H9 (cell line): ENCODE data around the gene SNRNP200. TPM values are rescaled to one million over a fixed set of nuclear protein-coding genes. Genes with fewer than 3 reads are reported as not detected.

Experiments used
- DNase-seq: peaks from one replicate; pipeline ENCODE4 v3.0.0-alpha.2; 2017
- H2AFZ ChIP-seq: one replicate; pipeline ENCODE4 v1.6.1; 2013; ENCODE audit warnings: mild to moderate bottlenecking, low read length, control low read depth, moderate library complexity
- H2AK5ac ChIP-seq: 2 replicates; pipeline ENCODE4 v1.6.1; 2013; ENCODE audit warnings: low read length, control low read depth, mixed read lengths; ENCODE audit not compliant: insufficient read length
- H2BK120ac ChIP-seq: one replicate; pipeline ENCODE4 v1.6.1; 2013; ENCODE audit warnings: low read depth, mild to moderate bottlenecking, low read length, control low read depth, inconsistent platforms; ENCODE audit not compliant: poor library complexity, severe bottlenecking
- H2BK12ac ChIP-seq: 2 replicates; pipeline ENCODE4 v1.6.1; 2013; ENCODE audit warnings: low read length, control low read depth, mixed read lengths, low read depth; ENCODE audit not compliant: insufficient read length
- H2BK15ac ChIP-seq: 2 replicates; pipeline ENCODE4 v1.6.1; 2013; ENCODE audit warnings: low read depth, low read length, control low read depth
- H2BK20ac ChIP-seq: one replicate; pipeline ENCODE4 v1.6.1; 2013; ENCODE audit warnings: low read depth, mild to moderate bottlenecking, low read length, control low read depth, inconsistent platforms; ENCODE audit not compliant: poor library complexity, severe bottlenecking
- H2BK5ac ChIP-seq: 2 replicates; pipeline ENCODE4 v1.6.1; 2013; ENCODE audit warnings: low read length, control low read depth, mixed read lengths; ENCODE audit not compliant: insufficient read length
- H3K14ac ChIP-seq: 2 replicates; pipeline ENCODE4 v1.6.1; 2013; ENCODE audit warnings: low read length, control low read depth; ENCODE audit not compliant: insufficient read depth
- H3K18ac ChIP-seq: 2 replicates; pipeline ENCODE4 v1.6.1; 2013; ENCODE audit warnings: low read depth, mild to moderate bottlenecking, mixed read lengths, low read length, control low read depth; ENCODE audit not compliant: insufficient read length
- H3K23ac ChIP-seq: 2 replicates; pipeline ENCODE4 v1.6.1; 2013; ENCODE audit warnings: low read length, control low read depth, mixed read lengths, low read depth; ENCODE audit not compliant: insufficient read length
- H3K23me2 ChIP-seq: 2 replicates; pipeline ENCODE4 v1.6.1; 2013; ENCODE audit warnings: low read depth, mild to moderate bottlenecking, mixed read lengths, low read length, control low read depth; ENCODE audit not compliant: insufficient read length, poor library complexity, severe bottlenecking
- H3K27ac ChIP-seq: 2 replicates; pipeline ENCODE4 v1.5.1; 2013; ENCODE audit warnings: low read length, control low read depth, mixed read lengths, low read depth; ENCODE audit not compliant: insufficient read length
- H3K27me3 ChIP-seq: 2 replicates; pipeline ENCODE4 v1.6.1; 2013; ENCODE audit warnings: low read length, control low read depth, inconsistent platforms; ENCODE audit not compliant: insufficient read depth
- H3K4ac ChIP-seq: 2 replicates; pipeline ENCODE4 v1.6.1; 2013; ENCODE audit warnings: low read depth, mild to moderate bottlenecking, control low read depth, inconsistent platforms, low read length, moderate library complexity
- H3K4me1 ChIP-seq: 2 replicates; pipeline ENCODE4 v1.6.1; 2013; ENCODE audit warnings: low read length, control low read depth, inconsistent platforms; ENCODE audit not compliant: insufficient read depth
- H3K4me2 ChIP-seq: 2 replicates; pipeline ENCODE4 v1.6.1; 2013; ENCODE audit warnings: low read length, control low read depth, mixed read lengths; ENCODE audit not compliant: insufficient read length, insufficient read depth
- H3K56ac ChIP-seq: 2 replicates; pipeline ENCODE4 v1.6.1; 2013; ENCODE audit warnings: low read depth, mild to moderate bottlenecking, mixed read lengths, low read length, control low read depth; ENCODE audit not compliant: insufficient read length
- H3K79me1 ChIP-seq: 2 replicates; pipeline ENCODE4 v1.6.1; 2013; ENCODE audit warnings: low read depth, mild to moderate bottlenecking, moderate library complexity, low read length, control low read depth, inconsistent platforms; ENCODE audit not compliant: insufficient read depth, poor library complexity, severe bottlenecking
- H3K79me2 ChIP-seq: 2 replicates; pipeline ENCODE4 v1.6.1; 2013; ENCODE audit warnings: low read length, control low read depth, inconsistent platforms; ENCODE audit not compliant: insufficient read depth
- H3K9ac ChIP-seq: 2 replicates; pipeline ENCODE4 v1.6.1; 2013; ENCODE audit warnings: low read length, control low read depth, mixed read lengths; ENCODE audit not compliant: insufficient read length; ENCODE audit errors: extremely low read depth
- H3K9me3 ChIP-seq: one replicate; pipeline ENCODE4 v1.6.1; 2013; ENCODE audit warnings: low read depth, low read length, inconsistent platforms; ENCODE audit not compliant: control insufficient read depth
- H3T11ph ChIP-seq: one replicate; pipeline ENCODE4 v1.6.1; 2013; ENCODE audit warnings: mild to moderate bottlenecking, low read length, control low read depth, inconsistent platforms
- H4K20me1 ChIP-seq: one replicate; pipeline ENCODE4 v1.6.1; 2013; ENCODE audit not compliant: control insufficient read depth, insufficient read length, insufficient read depth
- H4K5ac ChIP-seq: 2 replicates; pipeline ENCODE4 v1.6.1; 2013; ENCODE audit warnings: low read depth, mild to moderate bottlenecking, mixed read lengths, low read length, control low read depth; ENCODE audit not compliant: insufficient read length
- H4K8ac ChIP-seq: replicated peaks from 2 replicates; pipeline ENCODE4 v1.6.1; 2013; ENCODE audit warnings: low read length, control low read depth, mixed read lengths, low read depth; ENCODE audit not compliant: insufficient read length
- H4K91ac ChIP-seq: 2 replicates; pipeline ENCODE4 v1.6.1; 2013; ENCODE audit warnings: low read depth, mild to moderate bottlenecking, moderate library complexity, mixed read lengths, low read length, control low read depth; ENCODE audit not compliant: insufficient read length
- H3K27ac Mint-ChIP-seq, 3 experiments: 2 replicates in 2 of 3; 3 replicates in 1 of 3; pipeline ENCODE4 v1.8.0; 2020 to 2021; ENCODE audit warnings: mixed read lengths in 3 of 3, mild to moderate bottlenecking in 1 of 3, moderate library complexity in 1 of 3
- H3K27me3 Mint-ChIP-seq: 2 replicates; pipeline ENCODE4 v1.8.0; 2021; ENCODE audit warnings: low read depth, mild to moderate bottlenecking, moderate library complexity, mixed read lengths
- H3K36me3 Mint-ChIP-seq, 3 experiments: 2 replicates in 2 of 3; 3 replicates in 1 of 3; pipeline ENCODE4 v1.8.0; 2020 to 2021; ENCODE audit warnings: low read depth in 3 of 3, mixed read lengths in 3 of 3; ENCODE audit not compliant: insufficient read depth in 1 of 3
- H3K4me1 Mint-ChIP-seq, 2 experiments: 2 replicates each; pipeline ENCODE4 v1.8.0; 2020; ENCODE audit warnings: mixed read lengths in 2 of 2
- H3K4me3 Mint-ChIP-seq, 2 experiments: 2 replicates in 1 of 2; 3 replicates in 1 of 2; pipeline ENCODE4 v1.8.0; 2020 to 2021; ENCODE audit warnings: mild to moderate bottlenecking in 2 of 2, mixed read lengths in 2 of 2, moderate library complexity in 1 of 2
- H3K9me3 Mint-ChIP-seq, 2 experiments: 2 replicates in 1 of 2; 3 replicates in 1 of 2; pipeline ENCODE4 v1.8.0; 2020; ENCODE audit warnings: mild to moderate bottlenecking in 2 of 2, mixed read lengths in 2 of 2, moderate library complexity in 1 of 2
- WGBS: extraction: QIAGEN DNeasy Blood & Tissue Kit; methylation state at CpG from one replicate; pipeline ENCODE4 v1.1.7; 2013; ENCODE audit warnings: missing lambda C conversion rate, low lambda C conversion rate, mixed read lengths; ENCODE audit not compliant: insufficient read length; ENCODE audit errors: extremely low coverage; 5-methylcytosine and 5-hydroxymethylcytosine counted together
- total RNA-seq: library from RNA; stranded (reverse); gene quantifications from 2 replicates; pipeline ENCODE4 v1.2.1, GENCODE V29; 2021
- TF ChIP-seq, protein P1 (sequence below): fragments of 200-600 bp; sonication (generic); conservative IDR thresholded peaks from 3 replicates; pipeline ENCODE4 v1.8.0; 2021; ENCODE audit warnings: antibody characterized with exemption, mild to moderate bottlenecking

Gene SNRNP200
- total RNA-seq, 1 experiment from 2014 or later = 215 TPM

DNA sequence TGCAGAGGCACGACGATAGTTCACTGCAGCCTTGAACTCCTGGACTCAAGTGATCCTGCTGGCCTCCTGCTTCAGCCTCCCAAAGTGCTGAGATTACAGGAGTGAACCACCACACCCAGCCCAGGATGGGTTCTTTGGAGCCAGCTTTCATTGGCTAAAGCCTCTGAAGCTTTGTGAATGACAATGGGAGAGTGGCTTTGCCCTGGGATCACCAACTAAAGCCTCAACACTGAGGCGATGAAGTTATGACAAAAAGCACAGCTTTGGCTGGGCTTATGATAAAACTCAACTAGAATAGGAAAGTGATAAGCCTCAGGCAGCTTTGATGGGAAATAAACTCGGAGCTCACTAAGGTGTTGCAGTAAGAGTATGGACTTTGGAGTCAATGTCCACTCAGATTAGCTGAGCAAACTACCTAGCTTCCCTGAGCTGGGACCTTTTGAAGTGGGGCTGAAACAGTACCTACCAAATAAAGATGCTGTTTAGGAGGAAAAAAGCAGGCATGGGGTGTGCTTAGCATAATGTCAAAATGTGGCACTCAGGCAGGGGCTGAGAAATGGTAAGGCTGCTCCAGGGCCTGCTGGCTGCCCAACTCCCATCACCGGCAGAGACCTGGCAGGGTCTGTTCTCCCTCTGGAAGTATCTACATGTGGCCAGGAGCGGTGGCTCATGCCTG, 43.9 kb downstream of the SNRNP200 start:
- no CpG with 5 or more reads among the region's 6 CpGs for WGBS
- H3K4ac ChIP-seq = no peak overlapping the region
- H3K9me3 Mint-ChIP-seq = no peaks in the 10 kb centered on the region
- H3K9me3 ChIP-seq = no peaks in the 10 kb centered on the region
- peak overlapping the region in 2 of 3 experiments; percentile 61 to 72; a peak in 3 of 7 replicates for H3K27ac Mint-ChIP-seq
- H4K20me1 ChIP-seq = no peaks in the 10 kb centered on the region
- no peak overlapping the region for H2AFZ ChIP-seq
- no peak overlapping the region for H2BK5ac ChIP-seq
- H2BK20ac ChIP-seq = no peak overlapping the region
- no peak overlapping the region for H2BK12ac ChIP-seq
- no peak overlapping the region for H3K23ac ChIP-seq
- H2BK15ac ChIP-seq = no peak overlapping the region
- TF ChIP-seq, protein P1, sequence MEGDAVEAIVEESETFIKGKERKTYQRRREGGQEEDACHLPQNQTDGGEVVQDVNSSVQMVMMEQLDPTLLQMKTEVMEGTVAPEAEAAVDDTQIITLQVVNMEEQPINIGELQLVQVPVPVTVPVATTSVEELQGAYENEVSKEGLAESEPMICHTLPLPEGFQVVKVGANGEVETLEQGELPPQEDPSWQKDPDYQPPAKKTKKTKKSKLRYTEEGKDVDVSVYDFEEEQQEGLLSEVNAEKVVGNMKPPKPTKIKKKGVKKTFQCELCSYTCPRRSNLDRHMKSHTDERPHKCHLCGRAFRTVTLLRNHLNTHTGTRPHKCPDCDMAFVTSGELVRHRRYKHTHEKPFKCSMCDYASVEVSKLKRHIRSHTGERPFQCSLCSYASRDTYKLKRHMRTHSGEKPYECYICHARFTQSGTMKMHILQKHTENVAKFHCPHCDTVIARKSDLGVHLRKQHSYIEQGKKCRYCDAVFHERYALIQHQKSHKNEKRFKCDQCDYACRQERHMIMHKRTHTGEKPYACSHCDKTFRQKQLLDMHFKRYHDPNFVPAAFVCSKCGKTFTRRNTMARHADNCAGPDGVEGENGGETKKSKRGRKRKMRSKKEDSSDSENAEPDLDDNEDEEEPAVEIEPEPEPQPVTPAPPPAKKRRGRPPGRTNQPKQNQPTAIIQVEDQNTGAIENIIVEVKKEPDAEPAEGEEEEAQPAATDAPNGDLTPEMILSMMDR = no peak
- H3K4me1 ChIP-seq = no peaks in the 10 kb centered on the region
- no peaks in the 10 kb centered on the region for H3K27me3 ChIP-seq
- no peak overlapping the region for H3K4me3 Mint-ChIP-seq
- H3K27ac ChIP-seq = no peak overlapping the region
- DNase-seq = no peak
- H3K79me1 ChIP-seq = peaks cover 2% of the 10 kb centered on the region
- H4K8ac ChIP-seq = no peak overlapping the region
- H3K23me2 ChIP-seq = peaks cover 5% of the 10 kb centered on the region
- no peak overlapping the region for H4K5ac ChIP-seq
- no peak overlapping the region for H2AK5ac ChIP-seq
- H2BK120ac ChIP-seq = no peak overlapping the region
- H3K4me2 ChIP-seq = no peak overlapping the region
- peaks cover 20 to 26% of the 10 kb centered on the region in 2 experiments for H3K4me1 Mint-ChIP-seq
- no peak overlapping the region for H3K14ac ChIP-seq
- H3T11ph ChIP-seq = no peak overlapping the region
- H3K56ac ChIP-seq = no peak overlapping the region
- peaks cover 0 to 20% (median 5%) of the 10 kb centered on the region in 3 experiments; a peak in 4 of 7 replicates for H3K36me3 Mint-ChIP-seq
- H3K79me2 ChIP-seq = no peaks in the 10 kb centered on the region; the same call in 1 of the 2 replicates
- no peaks in the 10 kb centered on the region for H3K27me3 Mint-ChIP-seq
- no peak overlapping the region for H4K91ac ChIP-seq
- H3K18ac ChIP-seq = no peak overlapping the region
- no peak overlapping the region for H3K9ac ChIP-seq
